GM19372 (cell line): ENCODE data around the gene THSD7B.
"Not testable (repeated sequence)": the region's sequence is repeated elsewhere in the genome, so short reads cannot be mapped to it uniquely, and the experiment has no call there.

Experiments
- ATAC-seq: cut with Tn5 transposase; IDR thresholded peaks from one replicate; pipeline ENCODE4 v1.9.1; 2021; ENCODE audit warnings: mild to moderate bottlenecking, low read depth, moderate library complexity; ENCODE audit not compliant: unreplicated experiment

The THSD7B gene

DNA sequence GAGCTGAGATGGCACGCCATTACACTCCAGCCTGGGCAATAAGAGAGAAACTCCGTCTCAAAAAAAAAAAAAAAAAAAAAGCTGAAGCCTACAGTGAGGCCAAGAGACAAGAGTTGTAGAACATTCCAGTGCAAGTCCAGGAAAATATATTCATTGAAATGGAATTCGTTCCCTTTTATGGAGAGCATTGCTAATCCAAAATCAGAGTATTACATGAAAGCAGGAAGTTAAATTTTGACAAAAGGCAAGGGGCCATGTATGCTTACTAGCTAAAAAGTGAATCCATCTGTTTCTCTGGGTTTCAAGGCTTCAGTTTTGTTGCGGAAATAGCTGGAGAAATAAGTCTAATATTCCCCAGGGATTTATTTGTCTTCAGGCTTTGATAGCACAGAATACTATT is 471.7 kb downstream of the THSD7B start:
- no peak for ATAC-seq

DNA sequence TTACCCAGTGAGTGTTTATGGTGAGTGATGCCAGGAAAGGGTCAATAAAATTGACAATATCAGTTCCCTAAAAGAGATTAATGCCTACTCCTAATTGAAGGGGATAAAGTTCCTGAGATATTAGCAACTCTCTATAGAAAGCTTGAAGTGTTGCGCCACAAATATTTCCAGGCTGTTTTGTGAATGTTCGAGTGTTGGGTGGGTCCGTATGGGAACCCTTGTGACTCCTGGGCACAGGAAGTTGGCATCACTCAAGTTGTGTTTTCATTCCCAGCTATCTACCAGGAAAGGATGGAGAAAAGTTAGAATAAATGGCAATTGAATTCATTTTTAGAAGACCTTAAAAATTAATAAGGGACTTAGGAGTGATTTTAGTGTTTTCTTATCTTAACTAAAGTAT is 472.7 kb downstream of the THSD7B start:
- ATAC-seq, result no peak

DNA sequence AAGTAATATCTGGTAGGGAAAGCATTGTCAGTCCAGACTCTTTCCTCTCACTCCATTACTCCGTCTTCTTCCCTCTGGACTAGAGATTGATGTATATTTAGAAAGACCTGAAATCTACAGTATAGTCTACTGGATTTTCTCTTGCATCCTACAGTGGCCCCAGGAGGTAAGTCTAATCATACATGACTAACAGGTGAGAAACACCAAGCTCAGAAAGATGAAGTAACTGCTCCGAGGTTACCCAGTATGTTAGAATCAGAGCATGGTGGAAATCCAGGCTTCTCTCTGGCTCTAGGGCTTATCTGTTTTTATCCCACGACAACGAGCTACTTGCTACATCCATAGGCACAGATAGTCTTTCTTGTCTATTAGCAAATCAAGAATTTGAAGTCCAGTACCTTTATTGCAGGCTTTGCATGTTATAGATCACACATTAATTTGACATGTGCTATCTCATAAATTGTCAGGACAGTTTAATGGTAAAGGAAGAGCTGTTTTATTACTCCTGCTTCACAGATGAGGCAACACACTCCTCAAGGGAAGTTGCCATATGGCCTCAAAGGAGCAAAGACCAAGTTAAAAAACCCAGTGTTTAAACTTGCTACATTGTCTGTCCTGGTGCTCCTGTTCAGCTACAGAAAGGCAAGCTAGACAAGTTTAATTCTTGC is 484.3 kb downstream of the THSD7B start:
- no peak for ATAC-seq

DNA sequence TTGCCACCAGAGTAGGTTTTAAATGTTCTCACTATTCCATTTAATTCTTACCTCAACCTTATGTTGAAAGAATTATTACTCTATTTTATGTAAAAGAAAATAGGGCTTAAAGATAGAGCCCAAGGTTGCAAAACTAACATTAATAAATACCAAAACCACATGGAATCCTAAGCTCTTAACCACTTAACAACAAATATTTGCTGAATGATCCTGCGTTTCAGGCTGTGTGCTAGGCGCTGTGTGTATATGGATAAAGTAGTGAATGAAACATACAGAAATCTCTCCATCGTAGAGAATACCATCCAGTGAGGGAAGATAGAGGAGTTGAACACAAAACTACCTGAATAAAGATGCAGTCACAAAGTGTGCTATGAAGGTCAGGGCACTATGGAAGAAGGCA is 485.1 kb downstream of the THSD7B start:
- no peak for ATAC-seq

DNA sequence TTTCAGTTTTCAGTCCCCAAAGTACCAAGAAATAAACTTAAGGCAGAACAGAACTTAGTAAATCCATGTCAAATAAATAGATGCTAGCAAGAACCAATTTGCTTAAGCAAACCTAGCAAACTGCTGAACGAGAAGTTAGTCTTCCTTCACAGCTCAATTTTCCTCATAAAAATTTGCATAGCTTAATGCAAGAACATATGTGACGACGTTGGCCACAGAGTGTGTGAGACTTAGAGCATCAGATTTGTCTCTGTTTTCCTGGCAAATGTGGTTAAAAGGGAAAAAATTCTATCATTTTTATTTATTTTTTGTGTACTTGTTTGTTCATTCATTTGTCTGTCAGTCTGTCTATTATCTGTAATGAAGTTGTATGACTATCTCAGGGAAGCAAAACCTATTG is 485.7 kb downstream of the THSD7B start:
- ATAC-seq, result no peak

DNA sequence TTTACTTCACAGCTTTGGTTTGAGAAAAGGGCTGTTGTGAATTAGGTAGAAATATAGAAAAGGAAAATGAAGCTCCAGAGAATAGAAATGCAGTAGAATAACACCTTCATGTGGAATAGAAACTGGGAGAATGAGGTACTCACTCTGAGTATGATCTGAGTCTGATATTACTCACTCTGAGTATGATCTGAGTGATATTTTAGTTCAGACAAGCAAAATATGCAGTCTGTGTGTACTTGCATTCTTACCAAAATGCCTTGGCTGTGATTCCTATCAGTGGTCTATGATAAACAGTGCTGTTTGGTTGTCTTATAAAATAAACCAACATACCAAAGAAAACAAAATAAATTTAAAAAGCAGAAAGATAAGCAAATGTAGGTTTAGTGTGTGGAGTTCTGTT is 487.6 kb downstream of the THSD7B start:
- ATAC-seq, result no peak

DNA sequence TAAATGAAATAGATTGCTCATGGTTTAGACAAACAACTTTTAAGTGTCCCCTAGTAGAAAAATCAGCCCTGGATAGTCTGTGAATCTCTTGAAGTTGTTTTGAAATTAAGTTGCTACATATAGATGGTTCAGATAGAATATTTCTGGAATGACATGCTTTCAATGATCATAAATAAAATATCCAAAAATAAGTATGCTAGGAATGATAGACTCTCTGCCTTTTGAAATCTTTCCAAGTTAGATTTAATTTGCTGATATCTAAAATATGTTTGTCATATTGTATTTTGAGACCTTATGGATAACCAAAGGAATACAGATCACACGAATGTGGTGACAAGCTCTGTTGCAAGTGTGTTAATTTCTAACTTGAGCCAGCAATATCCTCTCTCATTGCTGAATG is 488.7 kb downstream of the THSD7B start:
- ATAC-seq, result no peak

DNA sequence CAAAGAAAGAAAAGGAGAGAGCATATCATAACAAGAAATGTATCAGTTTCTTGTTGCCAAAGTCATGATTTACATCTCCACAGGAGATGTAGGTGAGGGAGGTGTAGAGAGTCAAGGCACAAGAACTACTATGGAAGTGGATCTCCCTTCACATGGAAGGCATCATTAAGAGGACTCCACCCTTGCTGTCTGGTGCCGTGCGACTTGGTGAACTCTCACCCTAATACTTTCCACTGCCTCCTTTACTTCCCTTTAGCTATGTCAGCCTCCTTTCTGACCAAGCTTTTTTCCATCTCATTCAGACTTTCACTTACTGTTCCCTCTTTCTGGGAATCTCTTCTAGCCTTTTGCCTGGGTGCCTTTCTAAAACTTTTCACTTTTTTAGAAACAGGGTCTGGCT is 490.0 kb downstream of the THSD7B start:
- no peak for ATAC-seq

DNA sequence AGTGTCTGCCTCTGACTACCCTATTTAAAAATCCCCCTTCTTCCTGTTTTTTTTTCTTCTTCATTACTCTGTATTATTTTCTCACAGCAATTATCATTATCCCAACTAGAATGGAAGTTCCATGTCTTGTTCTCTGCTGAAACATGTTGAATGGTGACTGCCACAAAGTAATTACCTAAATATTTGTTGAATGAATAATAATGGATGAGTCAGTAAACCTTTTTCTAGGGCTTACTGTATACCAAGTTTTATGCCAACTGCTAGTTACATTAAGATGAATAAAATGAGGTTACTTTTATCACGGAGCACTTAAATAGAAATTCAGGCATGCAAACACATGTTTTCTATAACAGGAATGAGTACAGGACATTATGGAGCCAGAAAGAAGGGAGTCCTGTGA is 490.6 kb downstream of the THSD7B start:
- no peak for ATAC-seq

DNA sequence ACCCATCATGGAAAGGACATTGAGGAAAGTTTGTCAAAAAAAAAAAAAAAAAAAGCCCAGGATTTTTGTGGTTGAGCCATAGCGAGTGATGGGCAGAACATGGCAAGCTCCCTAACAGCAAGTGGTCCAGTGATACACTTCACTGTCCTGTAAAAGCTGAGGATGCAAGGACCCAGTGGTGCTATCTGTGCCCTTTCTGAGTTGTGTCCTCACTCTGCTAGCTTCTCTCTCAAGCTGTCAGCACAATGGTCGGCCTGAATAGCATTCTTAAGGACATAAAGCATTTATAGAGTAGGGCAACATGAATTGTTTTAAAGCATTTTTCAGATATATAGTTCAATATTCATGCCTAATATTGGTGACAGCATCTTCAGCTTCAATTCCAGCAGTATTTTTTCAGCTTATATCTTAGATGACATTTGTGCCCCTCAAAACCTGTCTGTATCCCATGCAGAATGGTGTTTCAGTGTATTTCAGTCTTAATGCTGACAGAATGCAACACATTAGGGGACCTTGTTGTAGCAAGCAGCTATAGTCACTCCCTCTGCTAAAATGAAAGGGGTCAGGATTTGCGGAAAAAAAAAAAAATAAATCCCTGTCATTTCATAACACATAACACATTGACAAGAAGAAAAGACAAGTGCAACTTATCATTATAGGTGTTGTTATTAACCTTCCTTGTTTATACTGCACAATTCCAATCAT is 496.7 kb downstream of the THSD7B start:
- ATAC-seq, result no peak

DNA sequence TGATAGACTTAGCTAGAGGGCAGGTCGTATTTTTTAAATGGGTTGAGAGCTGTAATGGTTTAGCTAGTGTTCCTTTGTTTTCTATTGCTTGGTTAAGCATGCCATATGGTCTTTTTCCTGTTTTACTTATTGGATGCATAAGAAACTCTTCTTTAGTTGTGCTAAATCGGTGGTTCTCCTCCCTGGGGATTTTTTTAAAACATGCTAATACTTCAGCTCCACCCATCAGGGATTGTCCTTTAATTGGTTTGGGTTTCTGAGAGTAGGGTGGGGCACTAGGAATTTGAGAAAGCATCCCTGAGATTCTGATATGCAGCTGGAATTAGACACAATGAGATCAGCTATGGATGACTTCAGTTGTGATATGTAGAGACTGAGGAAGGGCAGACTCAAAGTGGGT is 497.2 kb downstream of the THSD7B start:
- no peak for ATAC-seq

DNA sequence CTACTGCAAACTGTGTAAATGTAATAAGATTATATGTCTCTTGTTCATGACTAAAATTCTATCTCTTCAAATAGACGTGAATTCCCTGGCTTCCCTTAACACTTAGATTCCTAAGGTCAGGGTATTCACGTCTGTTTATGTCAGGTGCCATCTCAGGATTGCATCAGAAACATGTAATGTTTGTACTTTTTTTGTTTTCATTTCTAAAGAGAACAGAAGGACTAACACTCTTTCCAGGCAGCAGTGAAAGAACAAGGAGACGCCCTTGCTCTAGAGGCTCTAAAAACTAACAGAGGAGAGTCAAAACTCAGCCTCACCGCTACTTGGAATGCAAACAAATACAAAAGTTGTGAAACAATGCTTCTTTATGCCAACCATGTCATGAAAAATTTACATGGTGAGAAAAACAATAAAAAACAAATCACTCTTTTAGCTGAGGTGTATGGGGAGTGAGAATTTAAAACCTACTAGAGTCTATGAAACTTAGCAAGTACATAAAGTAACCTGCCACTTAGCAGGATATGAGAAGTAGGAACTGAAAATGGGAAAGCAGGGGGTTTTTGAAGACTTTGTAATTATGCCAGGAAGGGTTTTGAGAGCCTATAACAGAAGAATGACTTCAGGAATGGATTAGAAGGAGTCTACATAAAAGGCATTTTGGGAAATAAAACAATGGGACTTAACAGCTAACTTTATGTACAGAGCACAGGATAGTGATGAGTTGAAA is 522.7 kb downstream of the THSD7B start:
- no peak for ATAC-seq

DNA sequence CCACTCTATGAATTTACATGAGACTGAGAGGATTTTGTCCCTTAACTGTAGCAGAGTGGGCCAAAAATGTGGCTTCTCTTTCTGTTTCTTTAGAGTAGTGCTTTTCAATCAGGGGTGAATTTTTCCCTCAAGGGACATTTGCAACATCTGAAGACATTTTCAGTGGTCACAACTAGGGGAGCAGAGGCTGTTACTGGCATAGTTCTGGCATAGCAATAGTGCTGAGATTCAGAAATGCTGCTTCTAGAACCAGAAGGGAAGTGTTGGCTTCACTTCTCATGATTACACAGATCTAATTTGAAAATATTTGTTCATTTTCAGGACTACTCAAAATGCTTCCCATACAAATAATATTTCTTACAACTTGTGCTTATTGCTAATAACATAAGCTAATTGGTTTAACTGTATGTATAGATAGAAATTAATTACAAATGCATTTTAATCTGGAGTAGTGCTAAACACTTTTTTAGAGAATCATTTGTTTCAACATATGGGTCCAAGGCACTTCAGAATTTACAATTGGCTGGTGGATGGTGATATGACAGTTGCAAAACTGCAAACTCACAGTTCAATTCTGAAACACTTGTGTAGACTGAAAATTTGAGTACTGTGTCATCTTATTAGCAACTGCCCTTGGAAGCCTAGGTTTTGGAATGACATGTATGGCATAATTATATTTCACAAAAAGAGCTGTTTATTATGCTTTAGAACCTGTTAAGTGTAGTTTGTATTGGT is 526.7 kb downstream of the THSD7B start:
- no peak for ATAC-seq

DNA sequence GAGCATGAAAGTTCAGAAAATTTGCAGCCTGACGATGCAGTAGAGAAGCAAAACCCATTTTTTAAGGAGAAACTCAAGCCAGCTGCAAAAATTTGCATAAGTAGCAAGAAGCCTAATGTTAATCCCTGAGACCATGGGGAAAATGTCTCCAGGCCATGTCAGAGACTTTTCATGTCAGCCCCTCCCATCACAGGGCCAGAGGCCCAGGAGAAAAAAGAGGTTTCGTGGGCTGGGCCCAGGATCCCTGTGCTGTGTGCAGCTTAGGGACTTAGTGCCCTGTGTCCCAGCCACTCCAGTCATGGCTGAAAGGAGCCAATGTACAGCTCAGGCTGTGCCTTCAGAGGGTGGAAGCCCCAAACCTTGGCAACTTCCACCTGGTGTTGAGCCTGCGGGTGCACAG is 533.0 kb downstream of the THSD7B start:
- no peak for ATAC-seq

DNA sequence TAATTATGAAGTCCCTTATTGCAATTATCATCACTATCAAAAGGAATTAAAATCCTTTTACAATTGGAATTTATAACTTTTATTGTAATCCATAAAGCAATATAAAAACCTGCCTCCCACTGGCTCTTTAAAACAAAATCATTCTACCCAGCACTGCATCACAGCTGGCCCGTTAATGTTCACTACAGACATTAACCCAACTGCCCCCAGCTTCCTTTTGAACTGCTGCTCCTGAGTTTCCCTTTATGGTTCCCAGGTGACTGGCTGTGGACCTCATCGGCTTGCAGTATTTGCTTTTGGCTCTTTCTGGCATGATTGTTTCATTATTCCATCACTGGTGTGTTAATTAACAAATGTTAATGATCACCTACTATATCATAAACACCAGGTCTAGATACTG is 535.6 kb downstream of the THSD7B start:
- no peak for ATAC-seq

DNA sequence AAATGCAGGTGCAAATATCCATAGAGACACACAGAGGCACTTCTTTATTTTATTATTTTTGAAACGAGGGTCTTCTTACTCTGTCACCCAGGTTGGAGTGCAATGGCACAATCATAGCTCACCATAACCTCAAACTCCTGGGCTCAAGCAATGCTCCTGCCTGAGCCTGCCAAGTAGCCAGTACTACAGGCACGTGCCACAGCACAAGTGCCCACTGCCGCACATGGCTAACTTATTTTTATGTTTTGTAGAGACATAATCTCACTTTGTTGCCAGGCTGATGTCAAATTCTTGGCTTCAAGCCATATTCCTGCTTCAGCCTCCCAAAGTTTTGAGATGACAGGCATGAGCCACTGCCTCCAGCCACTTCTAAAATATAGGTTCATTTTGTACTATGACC is 537.6 kb downstream of the THSD7B start:
- no peak for ATAC-seq

DNA sequence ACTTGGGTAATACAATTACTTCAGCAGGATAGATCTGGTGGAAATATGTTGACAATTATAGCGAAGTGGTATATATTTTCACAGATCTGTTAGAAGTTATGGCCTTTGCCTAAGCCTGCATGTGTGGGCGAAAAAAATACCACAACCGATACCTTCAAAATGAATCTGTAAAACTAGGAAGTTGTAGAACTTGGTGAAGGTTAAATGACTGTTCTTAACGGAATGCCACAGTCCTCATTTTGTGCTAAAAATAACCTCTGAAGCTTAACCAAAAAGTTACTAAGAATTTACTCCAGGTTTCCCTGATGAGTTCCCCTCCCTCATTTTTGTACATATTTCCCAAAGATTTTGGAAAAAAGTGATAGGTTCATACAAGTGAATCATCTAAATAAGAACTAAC is 550.7 kb downstream of the THSD7B start:
- no peak for ATAC-seq

DNA sequence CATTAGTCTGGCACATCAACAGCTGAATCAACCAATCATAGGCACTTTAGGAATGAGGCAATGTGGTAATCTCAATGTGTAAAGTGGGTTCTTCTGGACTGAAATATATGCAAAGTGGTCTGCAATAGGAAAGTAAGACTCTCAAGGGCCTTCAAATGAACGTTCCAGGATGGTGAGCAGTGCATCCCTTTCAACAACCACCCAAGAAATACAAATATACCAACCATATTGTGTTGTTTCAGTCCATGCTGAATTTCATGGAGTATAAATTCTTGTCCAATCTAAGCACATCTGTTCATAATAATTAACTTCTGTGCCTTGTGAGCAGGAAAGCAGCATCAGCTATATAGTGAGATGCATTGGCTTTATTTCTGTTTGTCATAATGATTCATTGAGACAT is 556.2 kb downstream of the THSD7B start:
- ATAC-seq, result no peak

DNA sequence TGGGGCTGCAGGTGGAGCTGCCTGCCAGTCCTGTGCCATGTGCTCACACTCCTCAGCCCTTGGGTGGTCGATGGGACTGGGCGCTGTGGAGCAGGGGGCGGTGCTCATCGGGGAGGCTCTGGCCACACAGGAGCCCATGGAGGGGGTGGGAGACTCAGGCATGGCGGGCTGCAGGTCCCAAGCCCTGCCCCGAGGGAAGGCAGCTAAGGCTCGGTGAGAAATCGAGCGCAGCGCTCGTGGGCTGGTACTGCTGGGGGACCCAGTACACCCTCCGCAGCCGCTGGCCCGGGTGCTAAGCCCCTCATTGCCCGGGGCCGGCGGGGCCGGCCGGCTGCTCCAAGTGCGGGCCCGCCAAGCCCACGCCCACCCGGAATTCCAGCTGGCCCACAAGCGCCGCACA is 566.2 kb downstream of the THSD7B start:
- ATAC-seq, result not testable (repeated sequence)

DNA sequence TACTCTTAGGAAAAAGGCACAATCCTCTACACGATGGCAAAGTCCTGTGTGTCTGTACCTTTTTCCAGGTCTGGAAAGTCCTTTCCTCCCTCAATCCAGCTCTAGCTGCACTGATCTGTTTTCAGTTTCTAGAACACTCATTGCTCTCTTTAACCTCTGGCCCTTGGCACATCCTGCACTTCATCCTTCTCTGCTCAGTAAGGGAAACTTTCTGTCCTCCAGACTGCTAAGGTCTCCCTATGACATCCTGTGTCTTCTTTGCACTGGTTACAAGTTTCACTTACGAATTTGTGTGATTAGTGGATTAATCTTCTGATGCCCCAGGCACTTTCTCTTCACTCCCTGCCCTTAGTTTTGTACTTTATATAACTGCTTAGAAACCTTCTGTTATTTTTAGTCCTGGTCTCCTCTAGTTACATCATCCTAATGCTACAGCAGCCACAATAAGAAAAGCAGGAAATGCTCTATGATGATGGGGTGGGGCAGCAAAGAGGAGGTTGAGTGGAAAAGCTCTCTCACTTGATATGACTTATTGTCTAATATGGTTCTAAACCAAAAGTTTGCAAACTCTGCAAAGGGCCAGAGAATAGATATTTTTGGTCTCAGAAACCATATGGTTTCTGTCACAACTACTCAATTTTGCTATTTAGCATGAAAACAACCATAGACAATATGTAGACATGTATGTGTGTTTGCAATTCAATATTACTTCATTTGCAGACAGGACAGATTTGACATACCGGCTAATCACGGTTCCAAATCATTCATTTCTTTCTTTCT is 568.2 kb downstream of the THSD7B start:
- ATAC-seq, result no peak
